ENCODE results near the gene IL17RB. TPM values are rescaled to one million over a fixed set of nuclear protein-coding genes. Genes with fewer than 3 reads are reported as not detected.
A peak's percentile ranks its signal among the peaks of the same experiment; 100 is the strongest.

Gene IL17RB
- total RNA-seq, 2 experiments from 2014 or later: 0.57 TPM; not detected in 1

DNA sequence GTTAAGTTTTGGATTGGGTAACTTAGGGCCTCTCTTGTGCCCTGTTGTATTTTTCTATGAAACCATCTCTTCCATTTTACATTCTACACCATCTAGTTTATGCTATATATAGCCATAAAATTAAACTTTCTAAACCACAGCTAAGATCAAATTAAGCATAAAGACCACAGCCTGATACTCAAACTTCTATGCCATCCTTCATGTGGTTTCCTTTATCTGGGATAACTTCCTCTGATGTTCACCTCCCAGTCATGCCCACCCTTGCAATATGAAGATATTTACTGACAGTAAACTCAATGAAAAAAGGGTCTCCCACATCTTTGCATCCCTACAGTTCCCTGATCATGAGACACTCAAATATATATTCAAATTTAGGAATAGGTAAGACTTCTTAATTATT lies 41.1 kb downstream of the IL17RB start:
- intact Hi-C loops (cut with micrococcal nuclease; ENCODE audit: unreplicated experiment): no loop called here
- Histone ChIP-seq H3K4me3 (ENCODE audit: low read depth, low read length, poor library complexity, severe bottlenecking) (no peak overlapping the region), H3K9me3 (ENCODE audit: low read length) (no peaks in the 10 kb centered on the region), H3K79me2 (ENCODE audit: insufficient read depth, low read depth, low read length) (peaks cover 26% of the 10 kb centered on the region), H3K9me2 (ENCODE audit: insufficient read depth, low read length) (no peaks in the 10 kb centered on the region), H3K4me1 (ENCODE audit: insufficient read depth, low read length, poor library complexity, severe bottlenecking) (peaks cover 20% of the 10 kb centered on the region), H3K27ac (ENCODE audit: low read depth, low read length, poor library complexity, severe bottlenecking) (no peak overlapping the region), H2AFZ (ENCODE audit: low read length) (no peak overlapping the region), H3K36me3 (ENCODE audit: insufficient read depth, low read length) (peaks cover 56% of the 10 kb centered on the region), H4K20me1 (ENCODE audit: insufficient read depth, low read length) (no peaks in the 10 kb centered on the region), H3K4me2 (ENCODE audit: low read length) (no peak overlapping the region)
- ChIA-PET CTCF (ENCODE audit: unreplicated experiment) (no interaction called here), POLR2A (no interaction called here)
- no peak for TF ChIP-seq EZH2phosphoT487 (IDR thresholded peaks at IDR 0.05; ENCODE audit: borderline replicate concordance, low read depth, low read length)
- TF ChIP-seq, protein P1, sequence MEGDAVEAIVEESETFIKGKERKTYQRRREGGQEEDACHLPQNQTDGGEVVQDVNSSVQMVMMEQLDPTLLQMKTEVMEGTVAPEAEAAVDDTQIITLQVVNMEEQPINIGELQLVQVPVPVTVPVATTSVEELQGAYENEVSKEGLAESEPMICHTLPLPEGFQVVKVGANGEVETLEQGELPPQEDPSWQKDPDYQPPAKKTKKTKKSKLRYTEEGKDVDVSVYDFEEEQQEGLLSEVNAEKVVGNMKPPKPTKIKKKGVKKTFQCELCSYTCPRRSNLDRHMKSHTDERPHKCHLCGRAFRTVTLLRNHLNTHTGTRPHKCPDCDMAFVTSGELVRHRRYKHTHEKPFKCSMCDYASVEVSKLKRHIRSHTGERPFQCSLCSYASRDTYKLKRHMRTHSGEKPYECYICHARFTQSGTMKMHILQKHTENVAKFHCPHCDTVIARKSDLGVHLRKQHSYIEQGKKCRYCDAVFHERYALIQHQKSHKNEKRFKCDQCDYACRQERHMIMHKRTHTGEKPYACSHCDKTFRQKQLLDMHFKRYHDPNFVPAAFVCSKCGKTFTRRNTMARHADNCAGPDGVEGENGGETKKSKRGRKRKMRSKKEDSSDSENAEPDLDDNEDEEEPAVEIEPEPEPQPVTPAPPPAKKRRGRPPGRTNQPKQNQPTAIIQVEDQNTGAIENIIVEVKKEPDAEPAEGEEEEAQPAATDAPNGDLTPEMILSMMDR (conservative IDR thresholded peaks at IDR 0.05; ENCODE audit: low read length): no peak
- DNase-seq (ENCODE audit: low spot score): no peak
- no TSS peak for BruUV-seq (replicated peaks)

DNA sequence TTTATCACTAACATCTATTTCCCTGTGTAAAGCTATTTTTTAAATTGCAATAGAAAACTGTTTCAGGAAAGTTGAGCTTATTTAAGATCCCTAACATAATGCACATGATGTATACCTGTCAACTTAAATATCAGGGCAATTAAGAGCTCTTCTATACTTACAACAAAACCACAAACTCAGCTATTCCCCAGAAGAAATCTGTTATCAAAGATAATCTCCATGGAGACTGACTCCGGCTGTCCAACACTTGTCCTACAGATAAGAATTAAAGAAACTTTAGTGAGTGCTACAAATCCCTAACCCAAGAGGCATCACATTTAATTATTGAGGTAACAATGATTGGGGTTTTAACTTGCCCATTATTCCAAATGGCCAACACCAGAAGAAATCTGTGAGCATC lies 41.9 kb downstream of the IL17RB start:
- no peak for TF ChIP-seq EZH2phosphoT487 (IDR thresholded peaks at IDR 0.05; ENCODE audit: borderline replicate concordance, low read depth, low read length)
- TF ChIP-seq, protein P1 (conservative IDR thresholded peaks at IDR 0.05; ENCODE audit: low read length): no peak
- no peak for DNase-seq (ENCODE audit: low spot score)
- Histone ChIP-seq H3K9me2 (ENCODE audit: insufficient read depth, low read length) (no peaks in the 10 kb centered on the region), H3K27ac (ENCODE audit: low read depth, low read length, poor library complexity, severe bottlenecking) (no peak overlapping the region), H3K79me2 (ENCODE audit: insufficient read depth, low read depth, low read length) (peaks cover 26% of the 10 kb centered on the region), H3K36me3 (ENCODE audit: insufficient read depth, low read length) (peaks cover 53% of the 10 kb centered on the region), H3K4me1 (ENCODE audit: insufficient read depth, low read length, poor library complexity, severe bottlenecking) (peaks cover 21% of the 10 kb centered on the region), H2AFZ (ENCODE audit: low read length) (no peak overlapping the region), H3K4me2 (ENCODE audit: low read length) (no peak overlapping the region), H4K20me1 (ENCODE audit: insufficient read depth, low read length) (no peaks in the 10 kb centered on the region), H3K4me3 (ENCODE audit: low read depth, low read length, poor library complexity, severe bottlenecking) (no peak overlapping the region), H3K9me3 (ENCODE audit: low read length) (no peaks in the 10 kb centered on the region)
- ChIA-PET POLR2A (interaction anchor here (0.6 kb wide), 2 partner anchors 189 to 348 kb away, joined by 3 to 4 read pairs; no protein-coding TSS in a partner anchor), CTCF (ENCODE audit: unreplicated experiment) (no interaction called here)
- no TSS peak for BruUV-seq (replicated peaks)
- intact Hi-C loops (cut with micrococcal nuclease; ENCODE audit: unreplicated experiment): no loop called here

DNA sequence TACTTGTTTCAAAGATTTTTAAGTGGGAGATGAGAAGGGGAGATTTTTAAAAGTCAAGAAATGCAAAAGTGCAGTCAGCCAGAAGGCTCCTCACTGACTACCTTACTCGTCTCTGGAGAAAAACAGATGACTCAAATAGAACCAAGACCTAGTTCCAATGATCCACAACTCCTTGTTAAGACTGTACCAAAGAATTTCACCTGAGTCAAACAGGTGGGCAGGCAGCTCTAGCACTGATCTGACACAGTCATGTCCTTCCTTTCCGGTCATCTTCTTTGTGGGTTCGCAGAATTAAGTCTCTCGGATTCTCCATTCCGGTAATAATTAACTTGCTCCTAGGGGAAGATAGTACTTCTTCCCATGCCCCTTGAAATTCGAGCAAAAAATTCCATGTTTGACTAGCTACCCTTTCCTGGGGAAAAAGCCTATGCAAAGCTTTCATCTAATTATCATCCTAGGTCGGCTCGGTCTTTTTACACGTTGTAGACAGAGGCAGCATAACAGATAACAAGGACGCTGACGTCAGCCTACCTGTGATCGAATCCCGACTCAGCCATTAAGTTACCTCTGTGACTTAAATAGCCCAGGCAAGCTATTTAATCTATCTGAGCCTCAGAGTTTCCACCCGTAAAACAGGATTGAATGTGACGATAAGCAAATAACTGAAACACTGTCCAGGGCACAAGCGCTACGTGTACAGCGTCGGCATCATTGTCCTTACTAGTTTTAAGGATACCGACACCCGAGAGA lies 44.5 kb downstream of the IL17RB start:
- Histone ChIP-seq H3K27ac (ENCODE audit: low read depth, low read length, poor library complexity, severe bottlenecking) (peak overlapping the region; percentile 44), H3K9me3 (ENCODE audit: low read length) (no peaks in the 10 kb centered on the region), H4K20me1 (ENCODE audit: insufficient read depth, low read length) (no peaks in the 10 kb centered on the region), H3K79me2 (ENCODE audit: insufficient read depth, low read depth, low read length) (peaks cover 26% of the 10 kb centered on the region), H3K9me2 (ENCODE audit: insufficient read depth, low read length) (no peaks in the 10 kb centered on the region), H3K36me3 (ENCODE audit: insufficient read depth, low read length) (peaks cover 30% of the 10 kb centered on the region), H3K4me3 (ENCODE audit: low read depth, low read length, poor library complexity, severe bottlenecking) (peak overlapping the region; percentile 92), H2AFZ (ENCODE audit: low read length) (peak overlapping the region; percentile 94; the same call in 1 of the 2 replicates), H3K4me1 (ENCODE audit: insufficient read depth, low read length, poor library complexity, severe bottlenecking) (peaks cover 21% of the 10 kb centered on the region), H3K4me2 (ENCODE audit: low read length) (peak overlapping the region; percentile 84)
- intact Hi-C loops (cut with micrococcal nuclease; ENCODE audit: unreplicated experiment): loop anchor here (2.0 to 5.0 kb wide), 2 partner anchors 46 to 544 kb away; partner anchors contain the start of gene DCP1A
- BruUV-seq (replicated peaks): TSS peak; percentile 80
- DNase-seq (ENCODE audit: low spot score): peak; percentile 55
- CTCF ChIA-PET (ENCODE audit: unreplicated experiment): no interaction called here
- POLR2A ChIA-PET: interaction anchor here (0.6 to 2.6 kb wide), 4 partner anchors 9 to 552 kb away, joined by 3 to 15 read pairs (median 4); partner anchors contain the start of gene ACTR8
- no peak for TF ChIP-seq EZH2phosphoT487 (IDR thresholded peaks at IDR 0.05; ENCODE audit: borderline replicate concordance, low read depth, low read length)
- TF ChIP-seq, protein P1 (conservative IDR thresholded peaks at IDR 0.05; ENCODE audit: low read length): no peak

Data from OCI-LY7 (cell line).